ENCODE measurements around the gene IRAK1BP1. TPM values are rescaled to one million over a fixed set of nuclear protein-coding genes. Genes with fewer than 3 reads are reported as not detected.
"Not testable (repeated sequence)": the region's sequence is repeated elsewhere in the genome, so short reads cannot be mapped to it uniquely, and the experiment has no call there.

IRAK1BP1 gene
- total and polyA plus RNA-seq, 8 donors, result 1.4 to 10.6 (median 2.7) TPM

DNA sequence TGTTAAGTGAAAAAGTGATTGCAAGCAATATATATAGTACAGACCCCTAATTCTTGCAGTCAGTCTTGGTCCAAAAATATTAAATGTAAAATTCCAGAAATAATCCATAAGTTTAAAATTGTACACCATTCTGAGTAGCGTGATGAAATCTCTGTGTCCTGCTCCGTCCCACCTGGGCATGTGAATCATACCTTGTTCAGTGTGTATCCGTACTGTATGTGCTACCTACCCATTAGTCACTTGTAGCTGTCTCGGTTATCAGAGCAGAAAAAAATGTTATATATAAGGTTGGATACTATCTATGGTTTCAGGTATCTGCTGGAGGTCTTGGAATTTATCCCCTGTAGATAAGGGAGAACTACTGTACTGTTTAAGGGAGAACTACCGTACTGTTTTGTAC lies 16.3 kb downstream of the IRAK1BP1 start:
- no peak overlapping the region for H3K4me3 ChIP-seq
- WGBS, 5 donors, result 82 to 90% (median 83%) methylated on average over 5 of the region's 5 CpGs
- DNase-seq, result no peak
- no peak for TF ChIP-seq EP300 (IDR thresholded peaks at IDR 0.05)
- TF ChIP-seq, protein P1, sequence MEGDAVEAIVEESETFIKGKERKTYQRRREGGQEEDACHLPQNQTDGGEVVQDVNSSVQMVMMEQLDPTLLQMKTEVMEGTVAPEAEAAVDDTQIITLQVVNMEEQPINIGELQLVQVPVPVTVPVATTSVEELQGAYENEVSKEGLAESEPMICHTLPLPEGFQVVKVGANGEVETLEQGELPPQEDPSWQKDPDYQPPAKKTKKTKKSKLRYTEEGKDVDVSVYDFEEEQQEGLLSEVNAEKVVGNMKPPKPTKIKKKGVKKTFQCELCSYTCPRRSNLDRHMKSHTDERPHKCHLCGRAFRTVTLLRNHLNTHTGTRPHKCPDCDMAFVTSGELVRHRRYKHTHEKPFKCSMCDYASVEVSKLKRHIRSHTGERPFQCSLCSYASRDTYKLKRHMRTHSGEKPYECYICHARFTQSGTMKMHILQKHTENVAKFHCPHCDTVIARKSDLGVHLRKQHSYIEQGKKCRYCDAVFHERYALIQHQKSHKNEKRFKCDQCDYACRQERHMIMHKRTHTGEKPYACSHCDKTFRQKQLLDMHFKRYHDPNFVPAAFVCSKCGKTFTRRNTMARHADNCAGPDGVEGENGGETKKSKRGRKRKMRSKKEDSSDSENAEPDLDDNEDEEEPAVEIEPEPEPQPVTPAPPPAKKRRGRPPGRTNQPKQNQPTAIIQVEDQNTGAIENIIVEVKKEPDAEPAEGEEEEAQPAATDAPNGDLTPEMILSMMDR (IDR thresholded peaks at IDR 0.05), result no peak
- TF ChIP-seq POLR2A (IDR thresholded peaks at IDR 0.05), result no peak
- TF ChIP-seq POLR2AphosphoS5 (IDR thresholded peaks at IDR 0.05), result no peak
- H3K36me3 ChIP-seq, result peaks cover 0 to 14% (median 0%) of the 10 kb centered on the region in 4 donors
- no peaks in the 10 kb centered on the region for H3K9me3 ChIP-seq
- intact Hi-C loops (cut with DNase I; ENCODE audit: low total_unique reads), result no loop called here
- H3K27ac ChIP-seq, result no peak overlapping the region
- no peaks in the 10 kb centered on the region for H3K27me3 ChIP-seq
- H3K4me1 ChIP-seq, result no peaks in the 10 kb centered on the region

DNA sequence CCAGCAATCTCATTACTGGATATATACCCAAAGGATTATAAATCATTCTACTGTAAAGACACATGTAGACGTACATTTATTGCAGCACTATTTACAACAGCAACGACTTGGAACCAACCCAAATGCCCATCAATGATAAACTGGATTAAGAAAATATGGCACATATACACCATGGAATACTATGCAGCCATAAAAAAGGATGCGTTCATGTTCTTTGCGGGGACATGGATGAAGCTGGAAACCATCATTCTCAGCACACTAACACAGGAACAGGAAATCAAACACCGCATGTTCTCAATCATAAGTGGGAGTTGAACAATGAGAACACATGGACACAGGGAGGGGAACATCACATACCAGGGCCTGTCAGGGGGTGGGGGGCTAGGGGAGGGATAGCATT lies 22.6 kb downstream of the IRAK1BP1 start:
- 94 to 99% (median 96%) methylated on average over 5 of the region's 5 CpGs for WGBS, 5 donors
- H3K9me3 ChIP-seq; intact Hi-C loops (cut with DNase I; ENCODE audit: low total_unique reads): not testable (repeated sequence)

DNA sequence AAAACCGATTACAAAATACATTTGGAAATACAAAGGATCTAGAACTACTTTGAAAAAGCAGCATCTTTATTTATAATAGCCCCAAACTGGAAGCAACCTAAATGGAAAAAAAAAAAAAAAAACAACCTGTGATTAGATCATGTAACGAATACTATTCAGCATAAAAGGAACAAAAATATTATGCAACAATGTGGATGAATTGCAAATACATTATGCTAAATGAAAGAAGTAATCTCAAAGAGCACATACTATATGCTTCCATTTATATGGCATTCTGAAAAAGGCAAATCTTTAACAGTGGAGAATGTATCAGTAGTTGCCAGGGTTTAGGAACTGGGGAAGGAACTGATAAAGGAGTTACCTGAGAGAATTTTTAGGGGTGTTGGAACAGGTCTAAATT lies 28.9 kb downstream of the IRAK1BP1 start:
- Histone ChIP-seq H3K4me3 (no peak overlapping the region), H3K4me1 (no peaks in the 10 kb centered on the region), H3K9me3 (no peaks in the 10 kb centered on the region), H3K27ac (no peak overlapping the region), H3K27me3 (no peaks in the 10 kb centered on the region), H3K36me3 (peaks cover 0 to 6% (median 2%) of the 10 kb centered on the region in 4 donors)
- 87 to 95% (median 94%) methylated on average over 2 of the region's 2 CpGs for WGBS, 5 donors
- intact Hi-C loops (cut with DNase I; ENCODE audit: low total_unique reads), result no loop called here
- TF ChIP-seq, protein P1 (IDR thresholded peaks at IDR 0.05), result no peak
- no peak for TF ChIP-seq POLR2A (IDR thresholded peaks at IDR 0.05)
- no peak for TF ChIP-seq POLR2AphosphoS5 (IDR thresholded peaks at IDR 0.05)
- TF ChIP-seq EP300 (IDR thresholded peaks at IDR 0.05), result no peak
- DNase-seq, result no peak

More for the DNA sequence above, 22.6 kb downstream of the IRAK1BP1 start:
- not testable (repeated sequence) for H3K4me3 ChIP-seq, H3K27me3 ChIP-seq, DNase-seq, H3K27ac ChIP-seq, H3K4me1 ChIP-seq
- peaks cover 0 to 15% (median 0%) of the 10 kb centered on the region in 4 donors for H3K36me3 ChIP-seq

DNA sequence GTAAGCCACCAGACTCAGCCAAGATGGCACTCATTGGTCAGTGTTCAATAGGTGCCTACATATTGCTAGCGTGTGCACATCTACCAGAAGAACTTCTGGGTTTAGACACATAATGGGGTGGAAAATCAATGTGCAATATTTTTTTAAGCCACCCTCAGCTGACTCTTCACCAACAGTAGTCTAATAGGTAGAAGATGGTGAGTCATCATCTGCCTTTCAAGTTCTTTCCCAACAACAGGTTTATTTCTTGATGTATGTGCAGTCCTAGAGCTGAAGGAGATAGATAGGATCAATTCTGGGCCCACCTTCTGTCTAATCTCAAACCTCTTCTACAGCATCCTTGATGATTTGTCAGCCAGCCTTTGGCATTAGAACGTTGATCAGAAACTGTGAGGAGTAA lies 41.3 kb downstream of the IRAK1BP1 start:
- TF ChIP-seq POLR2A (IDR thresholded peaks at IDR 0.05) (no peak), POLR2AphosphoS5 (IDR thresholded peaks at IDR 0.05) (no peak), EP300 (IDR thresholded peaks at IDR 0.05) (no peak)
- TF ChIP-seq, protein P1 (IDR thresholded peaks at IDR 0.05), result no peak
- H3K9me3 ChIP-seq, result no peaks in the 10 kb centered on the region
- peaks cover 0 to 14% (median 10%) of the 10 kb centered on the region in 4 donors for H3K4me1 ChIP-seq
- no peak overlapping the region for H3K4me3 ChIP-seq
- 88 to 94% (median 91%) methylated on average over 2 of the region's 2 CpGs for WGBS, 5 donors
- DNase-seq, result no peak
- H3K27ac ChIP-seq, result no peak overlapping the region
- intact Hi-C loops (cut with DNase I; ENCODE audit: low total_unique reads), result no loop called here
- H3K36me3 ChIP-seq, result no peaks in the 10 kb centered on the region
- H3K27me3 ChIP-seq, result peaks cover 0 to 14% (median 8%) of the 10 kb centered on the region in 3 donors

DNA sequence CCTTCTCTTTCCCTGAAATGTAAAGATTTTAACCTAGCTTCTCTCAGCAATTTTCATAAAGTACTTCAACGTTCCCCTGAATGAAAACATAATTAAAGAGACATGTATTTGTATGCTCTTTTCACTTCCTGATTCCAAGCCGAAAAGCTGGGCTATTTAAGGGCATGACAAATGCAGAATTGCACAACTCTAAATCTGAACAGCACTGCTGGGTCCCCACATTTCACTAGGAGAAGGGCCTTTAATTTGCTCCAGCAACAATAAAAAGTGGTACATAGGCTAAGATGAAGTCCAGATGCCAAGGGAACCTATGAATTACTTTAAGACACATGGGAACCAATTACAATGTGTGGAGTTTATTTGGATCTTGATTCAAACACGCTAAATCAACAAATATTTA lies 42.0 kb downstream of the IRAK1BP1 start:
- 49 to 63% (median 60%) methylated on average over 3 of the region's 3 CpGs for WGBS, 5 donors
- Histone ChIP-seq H3K27ac (no peak overlapping the region), H3K27me3 (peaks cover 0 to 14% (median 8%) of the 10 kb centered on the region in 3 donors), H3K36me3 (no peaks in the 10 kb centered on the region), H3K9me3 (no peaks in the 10 kb centered on the region), H3K4me1 (peaks cover 0 to 14% (median 10%) of the 10 kb centered on the region in 4 donors), H3K4me3 (no peak overlapping the region)
- intact Hi-C loops (cut with DNase I; ENCODE audit: low total_unique reads), result no loop called here
- TF ChIP-seq EP300 (IDR thresholded peaks at IDR 0.05) (no peak), POLR2AphosphoS5 (IDR thresholded peaks at IDR 0.05) (no peak), POLR2A (IDR thresholded peaks at IDR 0.05) (no peak)
- TF ChIP-seq, protein P1 (IDR thresholded peaks at IDR 0.05), result no peak
- DNase-seq, result peak in 1 of 2 donors; percentile 20

Data from stomach (tissue), 9 donors.